ENCODE results near the gene XPO6.

Gene XPO6

GRCh38 chr16:28100810-28101532, 110.8 kb downstream of the XPO6 start (continued):
- TF ChIP-seq SETDB1 (IDR thresholded peaks at IDR 0.05; ENCODE audit: insufficient read length, low read length) (no peak), GLI2 (tag by site-specific recombination; IDR thresholded peaks at IDR 0.05; ENCODE audit: borderline replicate concordance, low read depth) (no peak), ZNF610 (tag by site-specific recombination; IDR thresholded peaks at IDR 0.05; ENCODE audit: borderline replicate concordance) (no peak), WT1 (tag by site-specific recombination; IDR thresholded peaks at IDR 0.05) (no peak), ZFP41 (tag by site-specific recombination; IDR thresholded peaks at IDR 0.05; ENCODE audit: borderline replicate concordance) (no peak), ZNF692 (tag by site-specific recombination; IDR thresholded peaks at IDR 0.05) (no peak), GFI1B (tag by site-specific recombination; IDR thresholded peaks at IDR 0.05) (no peak), ZNF623 (tag by site-specific recombination; IDR thresholded peaks at IDR 0.05) (no peak), ZNF639 (tag by site-specific recombination; IDR thresholded peaks at IDR 0.05) (no peak), ZNF416 (tag by site-specific recombination; IDR thresholded peaks at IDR 0.05) (no peak), SCRT2 (tag by site-specific recombination; IDR thresholded peaks at IDR 0.05) (no peak)

- H3K27ac ChIP-seq (ENCODE audit: extremely low read depth, low read depth, low read length), result no peak overlapping the region
- no peaks in the 10 kb centered on the region for H3K4me1 ChIP-seq (ENCODE audit: control insufficient read depth, insufficient read depth, low read length)
- CTCF ChIA-PET, result interaction anchor here (0.7 to 1.2 kb wide), 2 partner anchors 8 to 352 kb away, joined by 3 read pairs; no protein-coding TSS in a partner anchor
- no peaks in the 10 kb centered on the region for H3K9me3 ChIP-seq (ENCODE audit: control insufficient read depth, insufficient read depth, low read depth, low read length)
- peaks cover 8 to 72% of the 10 kb centered on the region in 2 experiments; a peak in 2 of 3 replicates for H3K36me3 ChIP-seq (ENCODE audit: control insufficient read depth in 2 of 2, insufficient read depth in 1 of 2, low read length in 2 of 2)
- POLR2A ChIA-PET, result interaction anchor here (0.5 kb wide), 1 partner anchor 9 kb away, joined by 3 read pairs; no protein-coding TSS in a partner anchor
- no peak overlapping the region for H3K4me3 ChIP-seq (ENCODE audit: low read depth, low read length)
- TF ChIP-seq ZNF148 (tag by site-specific recombination; IDR thresholded peaks at IDR 0.05; ENCODE audit: borderline replicate concordance) (no peak), PRDM4 (tag by site-specific recombination; IDR thresholded peaks at IDR 0.05) (no peak), BCL11B (tag by site-specific recombination; IDR thresholded peaks at IDR 0.05; ENCODE audit: low read depth) (no peak), ZBTB26 (tag by site-specific recombination; optimal IDR thresholded peaks at IDR 0.05) (no peak), WT1 (tag by site-specific recombination; IDR thresholded peaks at IDR 0.05) (no peak), ZNF791 (tag by site-specific recombination; IDR thresholded peaks at IDR 0.05) (no peak), ZNF76 (tag by site-specific recombination; IDR thresholded peaks at IDR 0.05; ENCODE audit: borderline replicate concordance, low read depth) (no peak), ZXDB (tag by site-specific recombination; IDR thresholded peaks at IDR 0.05) (no peak), ZNF202 (tag by site-specific recombination; IDR thresholded peaks at IDR 0.05; ENCODE audit: borderline replicate concordance) (no peak), PRDM6 (tag by site-specific recombination; IDR thresholded peaks at IDR 0.05) (no peak), ZEB2 (tag by site-specific recombination; IDR thresholded peaks at IDR 0.05) (no peak), ZNF324 (tag by site-specific recombination; IDR thresholded peaks at IDR 0.05) (no peak), HOXA7 (CRISPR knock-in tag; IDR thresholded peaks at IDR 0.05; ENCODE audit: borderline replicate concordance) (no peak)
These were observed 112.5 kb downstream of the XPO6 start for GRCh38 chr16:28098959-28099945.

All from HEK293 (cell line).